HCT116 (cell line): Measurements from ENCODE around the gene SORBS1. TPM values are rescaled to one million over a fixed set of nuclear protein-coding genes. Genes with fewer than 3 reads are reported as not detected.

Experiments
- ATAC-seq: fragments of 200-7000 bp; cut with Tn5 transposase; 2 replicates; pipeline ENCODE4 v1.9.1; 2020; ENCODE audit warnings: mild to moderate bottlenecking, moderate library complexity
- BruUV-seq: library from RNA; stranded (reverse); fragments of 400-500 nt; replicated peaks from 2 replicates; lab custom pipeline; 2021; lab: Mats Ljungman, UMichigan
- CTCF ChIA-PET: fragments of 300-600 bp; sonication (Branson Sonifier 250); formaldehyde crosslinking; loops from one replicate; lab custom pipeline; 2021; ENCODE audit warnings: antibody characterized with exemption; lab: Charles Lee
- POLR2A ChIA-PET: fragments of 300-600, 350-600 bp; sonication (Branson Sonifier 250); formaldehyde crosslinking; loops from one replicate; lab custom pipeline; 2021; ENCODE audit warnings: antibody characterized with exemption; lab: Charles Lee
- RAD21 ChIA-PET, 2 experiments: fragments of 300-600 bp; sonication (Branson Sonifier 250); formaldehyde crosslinking; loops; one replicate each; lab custom pipeline; 2023; ENCODE audit warnings: low total read pairs in 2 of 2; ENCODE audit not compliant: uncharacterized antibody in 2 of 2, unreplicated experiment in 2 of 2, low non-redundant PET in 1 of 2; lab: Charles Lee
- DNase-seq: peaks from one replicate; pipeline ENCODE4 v3.0.0-alpha.2; 2010; ENCODE audit warnings: low read depth, low spot score
- H2AFZ ChIP-seq: fragments of 200-600 bp; shearing (Covaris generic), sonication (generic); 2 replicates; pipeline ENCODE4 v1.6.1; 2017; ENCODE audit warnings: low read depth, mixed run types, mixed read lengths, antibody characterized with exemption, low read length; ENCODE audit not compliant: poor library complexity, severe bottlenecking
- H3K27ac ChIP-seq: 2 replicates; pipeline ENCODE4 v1.5.1; 2012; ENCODE audit warnings: low read depth, low read length
- H3K27me3 ChIP-seq: fragments of 200-600 bp; sonication (generic); 2 replicates; pipeline ENCODE4 v1.6.1; 2016; ENCODE audit warnings: mixed run types, low read length, mixed read lengths; ENCODE audit not compliant: insufficient read depth
- H3K36me3 ChIP-seq, 2 experiments: fragments of 200-500 bp in 1 of 2; fragments of 200-600 bp in 1 of 2; sonication (Bioruptor generic) in 1 of 2; sonication (generic) in 1 of 2; 2 replicates each; pipeline versions ENCODE4 v1.5.1 to v1.6.1; 2014 to 2016; ENCODE audit warnings: low read length in 2 of 2, inconsistent platforms in 1 of 2, mixed read lengths in 1 of 2, mixed run types in 1 of 2; ENCODE audit not compliant: insufficient read depth in 2 of 2, control insufficient read depth in 1 of 2
- H3K4me1 ChIP-seq, 2 experiments: fragments of 200-600 bp in 1 of 2; sonication (generic) in 1 of 2; 2 replicates each; pipeline versions ENCODE4 v1.5.1 to v1.6.1; 2012 to 2017; ENCODE audit warnings: low read length in 2 of 2, inconsistent platforms in 1 of 2, mild to moderate bottlenecking in 1 of 2, mixed read lengths in 1 of 2, mixed run types in 1 of 2, moderate library complexity in 1 of 2; ENCODE audit not compliant: insufficient read depth in 2 of 2, control insufficient read depth in 1 of 2
- H3K4me2 ChIP-seq: fragments of 200-600 bp; sonication (generic); 2 replicates; pipeline ENCODE4 v1.6.1; 2017; ENCODE audit warnings: mixed run types, low read length, mixed read lengths
- H3K4me3 ChIP-seq, 2 experiments: fragments of 200-600 bp in 1 of 2; sonication (generic) in 1 of 2; replicated peaks in 1 of 2; 2 replicates each; pipeline ENCODE4 v1.5.1; 2011 to 2016; ENCODE audit warnings: low read length in 2 of 2, control low read depth in 1 of 2, low read depth in 1 of 2, mild to moderate bottlenecking in 1 of 2, mixed read lengths in 1 of 2, mixed run types in 1 of 2
- H3K79me2 ChIP-seq: fragments of 200-600 bp; sonication (generic); 2 replicates; pipeline ENCODE4 v1.6.1; 2017; ENCODE audit warnings: mild to moderate bottlenecking, mixed run types, low read length, moderate library complexity, mixed read lengths; ENCODE audit not compliant: insufficient read depth
- H3K9ac ChIP-seq: fragments of 200-600 bp; sonication (generic); 2 replicates; pipeline ENCODE4 v1.6.1; 2016; ENCODE audit warnings: low read length, mixed read lengths
- H3K9me2 ChIP-seq: fragments of 200-600 bp; sonication (generic), shearing (Covaris generic); 2 replicates; pipeline ENCODE4 v1.6.1; 2017; ENCODE audit warnings: mixed run types, mild to moderate bottlenecking, moderate library complexity; ENCODE audit not compliant: insufficient read depth
- H3K9me3 ChIP-seq, 2 experiments: fragments of 200-500 bp in 1 of 2; fragments of 200-600 bp in 1 of 2; sonication (Bioruptor generic) in 1 of 2; sonication (generic) in 1 of 2; 2 replicates each; pipeline ENCODE4 v1.6.1; 2014 to 2017; ENCODE audit warnings: low read length in 2 of 2, mixed read lengths in 2 of 2, inconsistent platforms in 1 of 2, low read depth in 1 of 2, mild to moderate bottlenecking in 1 of 2, mixed run types in 1 of 2, moderate library complexity in 1 of 2; ENCODE audit not compliant: control insufficient read depth in 1 of 2, insufficient read depth in 1 of 2
- H4K20me1 ChIP-seq: fragments of 200-600 bp; sonication (generic), shearing (Covaris generic); 2 replicates; pipeline ENCODE4 v1.6.1; 2017; ENCODE audit warnings: mixed run types, mild to moderate bottlenecking, moderate library complexity; ENCODE audit not compliant: insufficient read depth
- CBX3 ChIP-seq: IDR thresholded peaks from 2 replicates; pipeline ENCODE4 v1.6.1; 2012; ENCODE audit warnings: low read depth
- CEBPB ChIP-seq: IDR thresholded peaks from 2 replicates; pipeline ENCODE4 v1.6.1; 2012; ENCODE audit warnings: low read depth
- CTCF ChIP-seq, 3 experiments: fragments of 200-600 bp in 1 of 3; sonication (generic) in 1 of 3; IDR thresholded peaks in 2 of 3; conservative IDR thresholded peaks in 1 of 3; 2 replicates each; pipeline ENCODE4 v1.5.1; 2012 to 2017; ENCODE audit warnings: low read depth in 2 of 3, low read length in 2 of 3, antibody characterized with exemption in 1 of 3, borderline replicate concordance in 1 of 3, control low read depth in 1 of 3, mild to moderate bottlenecking in 1 of 3, mixed read lengths in 1 of 3, mixed run types in 1 of 3, moderate library complexity in 1 of 3; ENCODE audit not compliant: insufficient read depth in 1 of 3
- EGR1 ChIP-seq: IDR thresholded peaks from 2 replicates; pipeline ENCODE4 v1.6.1; 2012; ENCODE audit warnings: low read depth
- FOSL1 ChIP-seq: IDR thresholded peaks from 2 replicates; pipeline ENCODE4 v1.6.1; 2012; ENCODE audit warnings: low read depth
- JUND ChIP-seq: IDR thresholded peaks from 2 replicates; pipeline ENCODE4 v1.6.1; 2012
- POLR2A ChIP-seq: IDR thresholded peaks from 2 replicates; pipeline ENCODE4 v1.7.0; 2011; ENCODE audit warnings: borderline replicate concordance; ENCODE audit not compliant: insufficient read depth, insufficient read length; ENCODE audit errors: extremely low read depth
- REST ChIP-seq: IDR thresholded peaks from 2 replicates; pipeline ENCODE4 v1.6.1; 2012; ENCODE audit warnings: low read depth
- SIN3A ChIP-seq: IDR thresholded peaks from 2 replicates; pipeline ENCODE4 v1.6.1; 2012; ENCODE audit warnings: low read depth
- SP1 ChIP-seq: IDR thresholded peaks from 2 replicates; pipeline ENCODE4 v1.6.1; 2012; ENCODE audit warnings: low read depth
- SRF ChIP-seq: IDR thresholded peaks from 2 replicates; pipeline ENCODE4 v1.6.1; 2012; ENCODE audit warnings: low read depth
- TCF7L2 ChIP-seq: IDR thresholded peaks from 2 replicates; pipeline ENCODE4 v1.7.0; 2011; ENCODE audit warnings: borderline replicate concordance, inconsistent platforms; ENCODE audit not compliant: insufficient read depth, insufficient read length; ENCODE audit errors: extremely low read depth
- ZBTB33 ChIP-seq: IDR thresholded peaks from 2 replicates; pipeline ENCODE4 v1.6.1; 2011; ENCODE audit warnings: mild to moderate bottlenecking, low read length, moderate library complexity; ENCODE audit not compliant: insufficient replicate concordance; ENCODE audit errors: extremely low read depth
- ZFX ChIP-seq: fragments of 450-650 bp; IDR thresholded peaks from 2 replicates; pipeline ENCODE4 v1.6.1; 2017
- ZNF274 ChIP-seq: fragments of 200-500 bp; sonication (Bioruptor generic); IDR thresholded peaks from 2 replicates; pipeline ENCODE4 v1.6.1; 2014; ENCODE audit warnings: mild to moderate bottlenecking, low read depth, low read length, inconsistent platforms
- intact Hi-C: fragments of 100-400 bp; cut with micrococcal nuclease; formaldehyde crosslinking; loops from 2 replicates; pipeline ENCODE4 v1.10.0; 2022
- total RNA-seq: library from RNA; stranded (reverse); gene quantifications from one replicate; pipeline ENCODE4 v1.2.1, GENCODE V29; 2021; ENCODE audit not compliant: unreplicated experiment

SORBS1 gene
- total RNA-seq, 1 experiment from 2014 or later: 3.4 TPM

- Histone ChIP-seq H3K9ac (no peak overlapping the region), H3K4me2 (no peak overlapping the region), H4K20me1 (no peaks in the 10 kb centered on the region), H3K27me3 (no peaks in the 10 kb centered on the region), H3K27ac (no peak overlapping the region), H3K9me3 (no peaks in the 10 kb centered on the region), H3K4me1 (no peaks in the 10 kb centered on the region), H2AFZ (no peak overlapping the region), H3K36me3 (no peaks in the 10 kb centered on the region), H3K9me2 (no peaks in the 10 kb centered on the region), H3K4me3 (no peak overlapping the region), H3K79me2 (no peaks in the 10 kb centered on the region)
- DNase-seq (no peak), ATAC-seq (no peak)
- ChIA-PET POLR2A (no interaction called here), CTCF (interaction anchor here (1.3 kb wide), 1 partner anchor 15 kb away, joined by 4 read pairs; no protein-coding TSS in a partner anchor), RAD21 (no interaction called here)
- no peak for TF ChIP-seq CBX3
- no peak for TF ChIP-seq ZFX
- TF ChIP-seq POLR2A: no peak
- TF ChIP-seq SRF: no peak
- no peak for TF ChIP-seq CTCF (IDR thresholded peaks at IDR 0.05 in 2 of 3, conservative IDR thresholded peaks at IDR 0.05 in 1 of 3; ENCODE audit: borderline replicate concordance in 1 of 3, insufficient read depth in 1 of 3, low read depth in 2 of 3, low read length in 2 of 3)
- no peak for TF ChIP-seq ZNF274
- no peak for TF ChIP-seq REST
- TF ChIP-seq SIN3A: no peak
- no peak for TF ChIP-seq EGR1
- TF ChIP-seq ZBTB33: no peak
- no peak for TF ChIP-seq TCF7L2
- no peak for TF ChIP-seq JUND
- no peak for TF ChIP-seq FOSL1
- TF ChIP-seq CEBPB: no peak
- no peak for TF ChIP-seq SP1
- no TSS peak for BruUV-seq
- intact Hi-C loops: no loop called here
These were observed 146.2 kb downstream of the SORBS1 start for GRCh38 chr10:95414844-95415485.
